Activated naive CD4-positive, alpha-beta T cell treated with Interleukin-2 at 50 U/mL for 16 hours (primary cell): ENCODE data around the gene PROZ.

Experiments
- DNase-seq: peaks from one replicate; pipeline ENCODE4 v3.0.0-alpha.2; 2020

The PROZ gene

DNA sequence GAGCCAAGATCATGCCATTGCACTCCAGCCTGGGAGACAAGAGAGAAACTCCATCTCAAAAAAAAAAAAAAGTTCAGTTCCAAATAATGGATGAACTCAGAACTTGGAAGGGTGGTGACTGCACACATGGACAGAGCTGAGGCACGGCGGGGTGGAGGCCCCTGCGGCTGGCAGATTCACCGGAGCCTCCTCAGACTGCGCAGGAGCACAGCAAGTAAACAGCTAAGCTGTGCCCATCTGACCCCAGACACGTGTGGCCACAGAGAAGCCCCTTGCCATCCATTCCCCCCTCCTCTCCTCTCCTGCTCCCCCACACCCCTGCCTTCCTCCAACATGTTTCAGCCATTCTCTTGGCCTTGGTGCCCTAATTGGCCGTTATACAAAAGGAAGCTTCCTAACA, 15.6 kb upstream of the PROZ start:
- DNase-seq, result no peak

DNA sequence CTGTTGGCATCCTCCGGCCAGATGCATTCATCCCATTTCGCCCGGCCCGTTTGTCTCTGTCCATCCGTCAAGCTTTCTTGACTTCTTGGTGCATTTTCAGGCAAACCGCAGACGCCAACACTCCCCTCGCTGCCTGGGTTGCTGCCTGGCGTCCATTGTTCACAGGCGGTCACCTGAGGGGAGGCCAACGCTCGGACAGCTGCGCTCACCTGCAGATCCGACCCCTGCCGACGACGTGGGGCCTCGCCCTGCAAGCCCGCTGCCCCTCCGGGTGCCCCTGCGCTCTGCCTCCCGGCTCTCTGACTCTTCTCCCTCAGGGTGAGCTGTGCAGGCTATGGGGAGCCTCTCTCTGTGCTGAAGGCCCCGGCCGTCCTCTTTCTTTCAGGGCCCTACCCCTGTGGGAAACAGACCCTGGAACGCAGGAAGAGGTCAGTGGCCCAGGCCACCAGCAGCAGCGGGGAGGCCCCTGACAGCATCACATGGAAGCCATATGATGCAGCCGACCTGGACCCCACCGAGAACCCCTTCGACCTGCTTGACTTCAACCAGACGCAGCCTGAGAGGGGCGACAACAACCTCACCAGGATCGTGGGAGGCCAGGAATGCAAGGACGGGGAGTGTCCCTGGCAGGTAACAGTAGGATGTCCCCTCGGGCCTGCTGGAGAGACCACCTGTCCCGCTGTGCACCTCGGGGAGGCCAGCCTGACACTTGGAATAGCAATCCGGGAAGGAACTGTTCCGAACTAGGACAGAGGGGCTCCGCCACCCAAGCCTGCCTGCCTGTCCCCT, 14.8 kb upstream of the PROZ start:
- no peak for DNase-seq

DNA sequence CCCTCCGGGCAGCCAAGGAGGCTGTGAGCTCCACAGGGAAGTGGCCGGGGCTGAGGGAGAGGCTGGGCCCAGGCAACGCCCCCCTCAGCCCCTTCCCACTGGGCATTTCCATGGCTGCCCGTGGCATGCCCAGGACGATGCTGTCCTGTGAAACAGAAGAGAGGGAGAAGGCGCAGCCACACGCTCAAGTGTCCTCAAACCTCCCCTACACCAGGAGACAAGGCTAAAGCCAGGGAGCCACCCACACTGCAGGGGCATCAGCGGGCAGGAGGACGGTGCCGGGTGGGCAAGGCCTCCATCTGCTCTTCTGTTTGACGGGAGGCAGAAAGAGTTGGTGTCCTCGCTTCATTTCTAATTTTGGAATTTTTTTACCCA, 14.2 kb upstream of the PROZ start:
- DNase-seq, result no peak

DNA sequence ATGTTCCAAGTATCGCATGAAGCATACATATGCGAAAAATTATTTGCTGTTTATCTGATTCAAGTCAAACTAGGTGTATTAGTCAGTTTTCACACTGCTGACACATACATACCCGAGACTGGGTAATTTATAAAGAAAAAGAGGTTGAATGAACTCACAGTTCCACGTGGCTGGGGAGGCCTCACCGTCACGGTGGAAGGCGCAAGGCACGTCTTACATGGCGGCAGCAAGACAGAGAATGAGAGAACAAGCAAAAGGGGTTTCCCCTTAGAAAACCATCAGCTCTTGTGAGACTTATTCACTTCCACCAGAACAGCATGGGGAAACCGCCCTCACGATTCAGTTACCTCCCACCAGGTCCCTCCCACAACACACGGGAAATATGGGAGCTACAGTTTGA, 13.0 kb upstream of the PROZ start:
- DNase-seq, result peak; percentile 63

DNA sequence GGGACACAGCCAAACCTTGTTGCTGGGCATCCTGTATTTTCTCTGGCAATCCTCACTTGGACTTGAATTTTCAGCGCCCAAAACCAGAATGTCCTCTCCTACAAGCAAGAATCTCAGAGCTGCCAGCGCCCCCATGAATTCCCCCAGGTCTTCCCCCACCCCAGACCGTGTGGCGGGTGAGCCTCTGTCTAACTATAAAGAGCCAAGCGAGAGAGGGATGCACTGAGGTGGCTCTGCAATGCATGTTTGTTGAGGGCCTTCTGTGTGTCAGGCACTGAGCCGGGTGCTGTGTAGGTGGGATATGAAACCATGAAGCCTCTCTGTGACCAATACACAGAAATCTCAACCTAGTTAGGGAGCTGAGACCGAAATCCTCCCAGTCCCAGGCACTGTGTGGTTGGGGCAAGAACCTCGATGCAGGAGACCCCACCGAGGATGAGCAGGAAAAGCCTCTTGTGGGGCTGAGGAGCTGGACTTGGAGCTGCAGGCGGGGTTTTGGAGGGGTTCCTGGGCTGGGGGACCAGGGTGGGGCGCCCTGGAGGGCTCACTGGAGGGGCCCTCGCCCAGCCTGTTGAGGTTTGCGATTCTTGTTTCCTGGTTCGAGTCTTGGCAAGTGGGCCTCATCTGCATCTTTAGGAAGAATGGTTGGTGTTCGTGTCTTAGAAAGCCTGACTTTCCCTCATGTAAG, 12.4 kb upstream of the PROZ start:
- DNase-seq, result no peak

DNA sequence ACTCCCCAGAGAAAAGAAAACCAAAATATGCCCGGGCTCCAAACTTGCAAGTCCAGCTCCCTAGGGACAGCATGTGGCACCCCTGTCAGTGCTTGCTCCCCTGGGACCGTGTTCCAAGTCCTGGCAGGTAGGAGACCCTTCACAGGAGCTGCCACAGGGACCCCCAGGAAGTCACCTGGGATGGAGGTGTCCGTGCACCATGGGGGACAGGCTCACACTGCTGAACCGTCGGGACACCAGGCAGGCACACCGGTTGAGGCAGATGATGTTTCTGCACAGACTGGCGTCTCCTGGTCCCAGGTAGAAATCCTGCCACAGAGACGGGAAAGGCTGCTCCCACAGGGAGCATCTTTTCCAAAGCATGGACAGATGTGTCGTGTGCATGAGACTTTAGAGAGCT, 11.7 kb upstream of the PROZ start:
- DNase-seq, result no peak

DNA sequence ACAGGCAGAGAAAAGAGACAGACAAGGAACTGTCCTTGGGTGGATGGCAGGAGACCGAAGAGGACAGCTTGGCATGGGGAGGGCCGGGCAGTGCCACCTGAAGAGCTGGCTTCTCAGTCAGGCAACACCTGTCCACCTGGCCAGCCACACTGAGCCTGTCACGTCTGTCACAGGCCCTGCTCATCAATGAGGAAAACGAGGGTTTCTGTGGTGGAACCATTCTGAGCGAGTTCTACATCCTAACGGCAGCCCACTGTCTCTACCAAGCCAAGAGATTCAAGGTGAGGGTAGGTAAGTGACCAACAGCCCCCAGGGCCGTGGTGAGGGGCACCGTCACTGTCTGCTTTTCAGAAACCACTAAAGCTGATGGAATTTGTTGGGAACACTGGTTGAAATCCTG, 11.2 kb upstream of the PROZ start:
- no peak for DNase-seq

DNA sequence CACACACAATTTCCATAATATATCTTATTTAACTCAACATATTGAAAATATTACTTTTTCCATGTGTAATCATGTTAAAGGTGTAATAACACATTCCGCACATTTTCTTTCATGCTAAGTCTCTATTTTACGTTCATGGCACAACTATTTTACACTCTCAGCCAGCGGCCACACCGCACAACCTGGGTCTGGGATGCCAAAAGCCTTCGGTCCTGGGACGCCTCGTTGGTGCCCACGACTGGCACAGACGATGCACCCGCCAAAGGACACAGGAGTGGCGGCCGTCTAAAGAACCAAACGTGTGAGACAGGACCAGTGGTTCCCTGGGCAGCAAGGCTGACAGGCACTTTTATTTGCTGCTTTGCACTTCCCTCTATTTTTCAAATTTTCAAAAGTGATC, 10.0 kb upstream of the PROZ start:
- DNase-seq, result no peak

DNA sequence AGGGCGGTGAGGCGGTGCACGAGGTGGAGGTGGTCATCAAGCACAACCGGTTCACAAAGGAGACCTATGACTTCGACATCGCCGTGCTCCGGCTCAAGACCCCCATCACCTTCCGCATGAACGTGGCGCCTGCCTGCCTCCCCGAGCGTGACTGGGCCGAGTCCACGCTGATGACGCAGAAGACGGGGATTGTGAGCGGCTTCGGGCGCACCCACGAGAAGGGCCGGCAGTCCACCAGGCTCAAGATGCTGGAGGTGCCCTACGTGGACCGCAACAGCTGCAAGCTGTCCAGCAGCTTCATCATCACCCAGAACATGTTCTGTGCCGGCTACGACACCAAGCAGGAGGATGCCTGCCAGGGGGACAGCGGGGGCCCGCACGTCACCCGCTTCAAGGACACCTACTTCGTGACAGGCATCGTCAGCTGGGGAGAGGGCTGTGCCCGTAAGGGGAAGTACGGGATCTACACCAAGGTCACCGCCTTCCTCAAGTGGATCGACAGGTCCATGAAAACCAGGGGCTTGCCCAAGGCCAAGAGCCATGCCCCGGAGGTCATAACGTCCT, 9.4 kb upstream of the PROZ start:
- no peak for DNase-seq

DNA sequence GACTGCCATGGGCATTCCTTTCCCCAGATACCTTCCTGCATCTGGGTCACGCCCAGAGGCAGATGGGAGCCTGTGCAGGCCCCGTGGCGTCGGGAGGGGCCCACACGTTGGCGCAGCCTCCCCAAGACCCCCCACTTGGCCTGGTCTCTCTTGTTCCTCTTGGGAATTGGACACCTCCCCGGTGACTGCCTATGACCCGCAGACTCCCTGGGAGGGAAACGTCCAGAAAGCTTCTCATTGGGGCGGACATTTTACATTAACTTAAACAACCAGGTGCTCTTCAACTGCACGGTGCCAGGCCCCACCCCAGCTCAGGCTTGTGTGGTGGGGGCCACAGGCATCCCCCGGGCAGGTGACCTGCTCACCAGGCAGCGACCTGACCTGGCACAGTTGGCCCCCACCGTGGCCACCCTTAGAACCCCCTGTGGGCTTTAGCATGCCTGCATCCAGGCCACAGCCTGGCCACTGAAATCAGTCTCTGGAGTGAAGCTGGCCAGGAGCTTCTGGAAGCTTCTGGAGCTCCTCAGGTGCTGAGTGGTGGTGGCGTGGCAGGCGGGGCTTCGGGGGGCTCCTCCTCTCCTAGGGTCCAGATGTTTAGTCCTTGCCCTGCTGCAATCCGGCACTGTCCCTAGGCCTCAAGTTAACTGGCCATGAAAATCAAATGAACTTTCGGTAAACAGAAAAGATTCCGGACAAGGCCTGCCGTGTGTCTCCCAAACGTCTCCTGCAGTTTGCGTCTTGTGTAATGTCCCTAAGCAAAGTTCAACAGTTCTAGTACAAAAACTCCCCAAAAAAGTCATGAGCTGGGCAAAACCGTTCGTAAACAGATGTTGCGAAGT, 8.5 kb upstream of the PROZ start:
- no peak for DNase-seq

DNA sequence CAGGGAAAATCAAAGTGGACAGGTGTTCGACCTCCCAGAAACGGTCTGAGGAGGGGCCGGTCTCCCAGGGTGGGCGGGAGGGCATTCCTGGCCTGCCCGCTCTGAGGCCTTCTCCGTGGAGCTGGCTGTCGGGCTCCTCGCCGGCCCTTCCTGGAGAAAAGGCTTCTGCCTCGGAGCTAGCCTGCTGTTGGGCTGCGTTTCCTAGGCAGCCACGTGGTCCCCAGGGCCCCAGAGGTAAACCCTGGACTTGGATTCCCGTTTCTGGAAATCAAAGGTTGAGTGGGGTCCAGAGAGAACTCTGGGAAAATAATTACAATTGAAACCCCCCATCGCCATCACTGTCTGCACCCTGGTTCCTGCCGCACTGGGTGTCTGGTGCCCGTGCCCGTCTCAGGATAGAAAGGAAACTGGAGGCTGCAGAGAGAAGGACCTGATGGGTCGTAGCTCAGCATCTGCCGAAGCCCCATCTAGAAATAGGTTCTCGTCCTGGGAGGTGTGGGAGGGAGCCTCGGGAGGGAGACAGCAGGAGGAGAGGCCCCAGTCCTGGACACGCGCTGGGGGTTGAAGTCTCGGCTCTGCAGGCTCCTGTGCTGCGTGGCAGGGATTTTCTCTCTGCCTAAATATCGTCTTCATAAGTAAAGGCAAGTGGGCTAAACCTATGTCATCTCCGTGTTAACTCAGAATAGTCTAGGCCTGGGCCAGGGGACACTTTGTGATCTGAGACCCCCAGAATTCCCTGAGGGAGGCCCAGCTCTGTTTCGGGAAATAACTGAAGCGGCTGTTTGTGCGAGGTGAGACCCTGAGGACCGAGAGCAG, 7.7 kb upstream of the PROZ start:
- no peak for DNase-seq

DNA sequence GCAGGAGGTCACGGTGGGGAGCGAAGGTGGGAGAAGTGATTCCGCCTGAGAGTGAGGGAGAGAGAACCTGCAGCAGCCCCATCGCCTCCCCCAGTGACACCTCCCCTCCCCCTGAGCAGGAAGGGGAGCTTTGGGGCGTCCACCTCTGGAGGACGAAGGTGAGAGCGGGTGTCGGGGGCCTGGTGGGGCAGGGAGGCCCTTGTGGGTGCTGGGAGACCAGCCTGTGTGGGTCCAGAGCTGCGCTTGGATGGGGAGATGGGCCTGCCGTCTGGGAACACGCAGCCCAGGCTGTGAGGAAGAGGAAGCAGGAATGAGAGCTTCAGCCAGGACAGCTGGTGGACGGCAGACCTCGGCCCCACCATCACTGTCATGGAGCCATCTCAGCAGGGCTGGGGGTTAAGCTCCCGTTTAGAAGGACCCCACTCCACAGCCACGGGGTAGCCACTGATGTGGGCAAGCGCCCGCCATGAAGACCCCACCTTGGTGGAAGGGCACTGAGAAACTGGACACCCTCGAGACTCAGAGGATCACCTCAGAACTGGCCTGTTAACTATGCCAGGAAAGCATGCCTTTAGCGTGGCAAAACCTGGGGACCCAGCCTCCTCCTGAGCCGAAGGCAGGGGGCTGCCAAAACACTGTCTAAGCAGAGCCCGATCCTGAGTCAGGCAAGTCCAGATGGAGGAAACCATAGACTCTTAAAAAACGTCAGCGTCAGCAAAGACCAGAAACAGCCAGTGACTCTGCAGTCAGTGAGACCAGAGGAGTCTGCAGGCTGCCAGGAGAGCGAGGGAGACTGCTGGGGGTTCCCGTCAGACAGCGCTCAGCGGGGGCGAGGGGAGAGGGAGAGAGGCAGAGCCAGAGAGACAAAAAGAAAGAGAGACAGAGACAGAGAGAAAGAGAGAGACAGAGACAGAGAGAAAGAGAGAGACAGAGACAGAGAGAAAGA, 6.4 kb upstream of the PROZ start:
- DNase-seq, result no peak

DNA sequence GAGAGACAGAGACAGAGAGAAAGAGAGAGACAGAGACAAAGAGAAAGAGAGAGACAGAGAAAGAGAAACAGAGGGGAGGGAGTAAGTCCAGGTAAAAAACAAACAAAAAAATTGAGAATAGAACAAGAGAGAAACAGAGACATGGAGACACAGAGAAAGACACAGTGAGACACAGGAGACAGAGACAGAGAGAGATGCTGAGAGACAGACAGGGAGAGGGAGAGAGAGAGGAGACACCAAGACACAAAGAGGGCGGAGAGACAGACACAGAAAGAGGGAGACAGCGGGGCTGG, 5.8 kb upstream of the PROZ start:
- no peak for DNase-seq

DNA sequence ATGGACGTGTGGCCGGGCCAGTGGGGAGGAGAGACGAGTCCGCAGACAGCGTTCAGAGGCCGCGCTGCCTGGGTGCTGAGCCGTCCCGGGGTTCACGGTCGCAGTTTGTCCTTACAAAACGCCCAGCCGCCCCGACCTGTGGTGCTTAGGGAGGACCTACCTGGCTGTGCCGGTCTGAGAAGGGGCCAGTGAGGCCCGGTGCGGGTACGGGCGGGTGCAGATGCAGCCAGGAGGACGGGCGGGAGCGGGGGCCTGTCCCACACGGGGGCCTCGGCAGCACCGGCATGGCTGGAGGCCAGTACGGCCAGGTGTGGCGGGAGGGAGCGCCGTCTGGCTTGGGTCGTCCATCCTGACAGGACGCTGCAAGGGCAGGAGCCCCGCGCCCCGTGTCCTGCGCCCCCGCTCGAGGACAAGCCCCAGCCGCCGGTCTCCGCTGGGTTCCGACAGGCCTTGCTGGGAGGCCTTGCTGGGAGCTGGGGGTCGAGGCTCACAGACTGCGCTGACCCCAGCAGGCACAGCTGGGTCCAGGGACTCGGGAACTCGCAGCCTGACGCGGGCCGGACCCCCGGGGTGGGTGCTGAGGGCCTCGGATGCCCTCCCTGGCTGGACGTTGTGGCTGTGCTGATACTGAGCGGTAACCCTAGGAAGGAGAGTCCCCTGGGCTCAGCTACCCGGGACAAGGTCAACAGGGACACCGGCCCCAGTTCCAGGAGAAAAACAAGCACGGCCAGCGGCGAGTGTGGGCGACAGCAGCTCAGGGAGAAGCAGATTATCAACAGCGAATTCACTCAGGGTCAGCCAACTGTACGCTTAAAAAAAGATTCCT, 5.3 kb upstream of the PROZ start:
- no peak for DNase-seq

DNA sequence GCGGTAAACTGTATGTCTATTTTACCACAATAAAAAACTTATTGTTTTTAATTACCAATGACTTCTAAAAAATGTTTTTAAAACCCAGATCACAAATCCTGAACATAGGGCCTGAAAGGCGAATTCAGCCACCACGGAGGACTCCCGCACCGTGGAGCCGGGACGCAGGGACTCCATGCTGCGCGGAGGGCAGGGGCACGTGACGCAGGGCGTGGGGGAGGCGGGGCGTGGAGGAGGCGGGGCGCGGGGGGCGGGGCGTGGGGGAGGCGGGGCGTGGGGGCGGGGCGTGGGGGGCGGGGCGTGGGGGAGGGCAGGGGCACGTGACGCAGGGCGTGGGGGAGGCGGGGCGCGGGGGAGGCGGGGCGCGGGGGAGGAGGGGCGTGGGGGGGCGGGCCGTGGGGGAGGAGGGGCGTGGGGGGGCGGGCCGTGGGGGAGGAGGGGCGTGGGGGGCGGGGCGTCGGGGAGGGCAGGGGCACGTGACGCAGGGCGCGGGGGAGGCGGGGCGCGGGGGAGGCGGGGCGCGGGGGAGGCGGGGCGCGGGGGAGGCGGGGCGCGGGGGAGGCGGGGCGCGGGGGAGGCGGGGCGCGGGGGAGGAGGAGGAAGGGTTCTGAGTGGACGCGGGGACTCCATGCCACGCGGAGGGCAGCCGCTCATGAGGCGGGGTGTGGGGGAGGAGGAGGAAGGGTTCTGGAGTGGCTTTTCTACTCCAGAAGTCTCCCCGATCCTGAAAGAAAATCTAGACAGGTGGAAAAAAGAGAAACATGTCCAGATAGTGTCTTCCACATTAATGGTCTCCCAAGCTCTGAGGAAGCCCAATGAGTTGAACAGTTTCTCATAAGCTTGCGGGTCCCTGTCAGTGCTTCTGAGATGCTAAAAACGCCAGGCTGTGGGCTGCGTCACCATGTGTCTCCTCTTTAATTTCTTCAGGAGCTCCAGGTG, 4.4 kb upstream of the PROZ start:
- peak; percentile 68 for DNase-seq

DNA sequence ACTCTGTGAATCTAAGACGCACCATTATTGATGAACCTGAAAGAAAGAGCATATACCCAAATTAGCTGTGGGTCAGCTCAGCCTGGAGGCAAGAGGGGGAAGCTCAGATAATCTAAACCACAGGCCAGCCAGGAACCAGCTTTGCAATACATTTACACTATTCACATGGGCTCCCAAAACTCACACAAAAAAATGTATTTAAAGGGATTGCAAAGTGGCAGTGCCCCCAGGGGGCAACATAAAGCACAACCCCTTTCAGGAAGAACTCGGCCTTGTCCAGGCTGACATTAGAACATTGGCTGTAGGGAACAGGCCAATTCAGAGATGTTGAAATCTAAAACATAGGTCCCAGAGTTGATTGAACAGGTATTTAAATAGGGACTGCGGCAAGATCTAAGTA, 3.2 kb upstream of the PROZ start:
- DNase-seq, result no peak

DNA sequence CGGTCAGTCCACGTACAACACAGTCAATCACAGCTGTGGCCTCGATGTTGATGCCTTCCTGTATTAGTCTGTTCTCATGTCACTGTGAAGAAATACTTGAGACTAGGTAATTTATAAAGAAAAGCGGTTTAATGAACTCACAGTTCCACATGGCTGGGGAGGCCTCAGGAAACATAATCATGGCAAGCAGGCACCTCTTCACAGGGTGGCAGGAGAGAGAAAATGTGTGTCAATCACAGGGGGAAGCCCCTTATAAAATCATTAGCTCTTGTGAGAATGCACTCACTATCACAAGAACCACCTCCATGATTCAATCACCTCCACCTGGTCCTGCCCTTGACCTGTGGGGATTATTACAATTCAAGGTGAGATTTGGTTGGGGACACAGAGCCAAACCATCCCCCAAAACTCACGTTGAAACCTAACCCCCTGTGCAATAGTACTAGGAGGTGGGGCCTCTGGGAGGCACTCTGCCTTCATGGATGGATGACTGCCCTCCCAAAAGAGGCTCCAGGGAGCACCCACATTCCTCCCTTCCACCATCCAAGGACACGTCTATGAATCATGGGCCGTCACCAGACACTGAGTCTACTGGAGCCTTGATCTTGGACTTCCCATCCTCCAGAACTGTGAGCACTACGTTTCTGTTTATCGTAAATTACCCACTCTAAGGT, 2.3 kb upstream of the PROZ start:
- no peak for DNase-seq

DNA sequence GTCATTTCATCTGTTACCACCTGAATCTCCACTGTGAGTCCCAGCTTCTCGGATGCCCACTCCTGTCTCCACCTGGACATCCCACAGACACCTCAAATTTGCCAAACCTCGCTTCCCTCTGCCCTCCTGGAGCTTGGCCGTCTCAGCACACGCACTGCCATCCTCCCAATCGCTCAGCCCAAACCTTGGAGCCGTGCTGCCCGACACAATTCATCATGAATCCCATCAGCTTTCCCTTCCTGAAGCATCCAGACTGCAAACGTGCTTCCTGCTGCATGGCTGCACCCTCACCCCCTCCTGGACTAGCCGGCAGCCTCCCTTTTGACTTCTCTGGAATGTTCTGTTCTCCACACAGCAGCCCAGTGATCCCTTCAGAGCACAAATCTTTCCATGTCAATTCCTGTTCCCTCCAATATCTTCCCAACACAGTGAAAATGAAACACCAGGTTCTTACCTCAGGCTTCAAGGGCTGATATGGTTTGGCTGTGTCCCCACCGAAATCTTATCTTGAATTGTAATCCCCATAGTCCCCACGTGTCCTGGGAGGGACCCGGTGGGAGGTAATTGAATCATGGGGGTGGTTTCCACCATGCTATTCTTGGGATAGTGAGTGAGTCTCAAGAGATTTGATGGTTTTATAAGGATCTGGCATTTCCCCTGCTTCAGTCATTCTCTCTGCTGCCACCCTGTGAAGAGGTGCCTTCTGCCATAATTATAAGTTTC, 1.1 kb upstream of the PROZ start:
- DNase-seq, result no peak
